Eye (tissue), 1 donor: ENCODE measurements around the gene IL17F.
A peak's percentile ranks its signal among the peaks of the same experiment; 100 is the strongest.
"Not testable (repeated sequence)": the region's sequence is repeated elsewhere in the genome, so short reads cannot be mapped to it uniquely, and the experiment has no call there.

ENCODE experiments used
- DNase-seq: peaks from one replicate; pipeline ENCODE4 v3.0.0-alpha.2; 2015

The IL17F gene

DNA sequence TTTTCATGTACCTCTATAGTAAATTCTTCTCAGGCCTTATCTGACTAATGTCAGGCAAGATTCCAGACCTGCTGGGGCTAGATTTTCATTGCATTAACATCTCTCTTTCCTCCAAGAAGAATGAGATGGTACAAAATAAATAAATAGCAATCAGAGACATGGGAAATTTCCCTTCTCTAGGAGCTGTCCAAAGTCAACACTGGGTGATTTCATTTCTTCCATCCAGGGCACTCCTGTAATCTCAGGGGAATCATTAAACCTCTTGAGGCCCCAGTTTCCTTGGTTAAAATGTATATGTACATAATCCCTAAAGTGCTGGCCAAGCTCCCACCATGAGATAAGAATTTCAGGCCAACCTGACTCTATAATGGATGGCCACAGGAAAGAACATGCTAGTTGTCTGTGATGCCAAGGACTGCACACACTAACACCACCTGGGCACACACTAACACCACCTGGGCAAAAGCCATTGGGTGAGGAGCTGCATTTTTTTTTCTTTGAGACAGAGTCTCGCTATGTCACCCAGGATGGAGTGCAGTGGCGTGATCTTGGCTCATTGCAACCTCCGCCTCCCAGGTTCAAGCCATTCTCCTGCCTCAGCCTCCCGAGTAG, 912 bp downstream of the IL17F start:
- no peak for DNase-seq

DNA sequence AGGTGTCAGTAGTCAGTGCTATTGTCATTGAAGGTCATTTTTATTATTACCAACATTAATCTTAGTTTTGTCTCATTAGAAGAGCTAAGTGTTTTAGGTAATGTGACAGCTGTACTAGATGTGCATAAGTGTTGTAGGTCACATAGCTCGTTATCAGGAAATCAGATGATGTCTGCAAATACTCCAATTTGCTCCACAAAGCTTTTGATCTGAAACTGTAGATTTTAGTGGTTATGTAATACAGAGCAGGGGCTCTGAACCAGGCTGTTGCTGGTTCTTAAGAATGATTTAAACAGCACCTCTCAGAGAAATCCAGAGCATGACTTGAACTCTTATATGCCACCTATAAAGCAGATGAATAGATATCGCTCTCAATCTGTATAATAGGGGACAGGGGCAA, 2.5 kb downstream of the IL17F start:
- no peak for DNase-seq

DNA sequence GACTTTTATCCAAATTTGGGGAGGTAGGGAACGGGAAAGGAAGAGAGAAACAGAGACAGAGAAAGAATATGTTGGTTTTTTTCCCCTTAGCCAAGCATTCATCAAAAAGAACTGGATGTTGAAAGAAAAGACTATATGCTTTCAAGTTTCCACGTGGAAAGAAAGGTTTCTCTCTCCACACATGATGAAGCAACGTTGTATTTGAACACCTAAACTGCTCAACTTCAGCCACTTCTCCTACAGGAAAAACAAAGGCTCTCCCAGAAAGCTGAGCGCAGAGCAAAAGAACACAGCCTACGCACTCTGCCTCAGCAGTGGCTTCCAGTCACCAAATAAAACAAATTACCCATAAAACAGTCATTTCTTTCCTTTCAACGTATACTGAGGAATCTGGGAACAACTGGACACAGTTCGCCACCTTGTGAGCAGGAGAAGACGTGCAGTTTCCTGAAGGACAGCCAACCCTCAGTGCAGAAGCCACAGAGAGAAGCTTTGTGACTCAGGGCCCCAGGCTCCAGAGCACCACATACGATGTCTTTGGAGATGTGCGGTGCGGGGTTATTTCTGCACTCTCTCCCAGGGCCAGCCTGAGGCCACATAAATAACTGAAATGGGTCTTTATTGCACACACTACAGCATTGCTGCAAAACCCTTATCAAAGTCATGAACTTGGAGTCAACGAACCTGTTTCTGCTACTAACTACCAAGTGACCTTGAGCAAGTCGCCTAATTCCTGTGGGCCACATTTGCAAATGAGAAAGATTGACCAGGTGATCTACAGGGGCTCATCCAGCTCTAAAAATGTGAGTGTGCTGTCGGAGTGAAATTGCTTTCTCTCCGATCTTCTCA, 10.1 kb downstream of the IL17F start:
- peak; percentile 41 for DNase-seq

DNA sequence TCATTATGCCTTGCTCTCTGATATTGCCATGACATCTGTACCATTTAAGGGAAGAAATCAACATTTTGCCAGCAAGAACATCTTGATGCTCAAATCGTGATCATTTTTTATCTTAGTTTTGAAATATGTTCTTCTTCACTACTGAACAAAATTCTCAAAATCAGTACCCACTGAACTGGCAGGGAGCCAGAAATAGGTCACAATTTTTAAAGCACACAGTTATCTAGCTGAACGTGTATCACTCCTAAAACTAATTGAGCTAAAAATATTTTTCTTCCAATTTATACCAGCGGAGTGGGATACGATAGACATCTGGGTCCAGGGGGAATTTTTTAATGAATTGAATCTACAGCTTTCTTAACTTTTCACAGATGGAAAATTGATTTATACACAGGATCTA, 11.3 kb downstream of the IL17F start:
- no peak for DNase-seq

DNA sequence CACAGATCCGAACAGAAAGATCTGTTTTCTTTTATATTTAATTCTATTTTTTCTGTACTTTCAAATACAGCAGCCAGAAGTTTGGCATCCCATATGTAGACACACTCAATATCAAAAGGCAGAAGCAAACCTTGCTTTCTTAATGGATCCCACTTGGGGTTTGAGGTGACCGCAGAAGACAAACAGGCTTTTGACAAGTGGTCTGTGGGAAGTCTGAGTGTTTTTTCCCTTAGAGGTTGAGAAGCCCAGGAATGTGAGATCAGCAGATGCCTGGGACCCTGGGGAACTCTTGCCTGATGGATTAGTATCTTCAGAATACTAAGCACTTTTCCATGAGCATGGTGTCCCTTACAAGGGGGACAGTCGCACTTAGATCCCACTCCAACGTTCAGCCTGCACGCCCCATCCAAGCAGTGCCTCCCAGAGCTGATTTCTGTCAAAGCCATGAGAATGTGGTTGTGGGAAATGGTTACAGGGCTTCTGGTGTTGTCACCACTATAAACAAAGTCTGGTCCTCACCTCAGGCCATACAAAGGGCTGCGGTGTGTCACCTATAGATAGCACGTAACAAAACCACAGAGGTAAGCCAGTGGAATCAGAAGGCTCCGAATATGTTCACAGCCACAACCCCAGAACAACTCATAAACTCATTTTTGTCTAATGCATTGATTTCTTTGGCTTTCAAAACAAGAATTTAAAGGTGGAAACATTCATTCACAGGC, 12.7 kb downstream of the IL17F start:
- DNase-seq: peak; percentile 6

DNA sequence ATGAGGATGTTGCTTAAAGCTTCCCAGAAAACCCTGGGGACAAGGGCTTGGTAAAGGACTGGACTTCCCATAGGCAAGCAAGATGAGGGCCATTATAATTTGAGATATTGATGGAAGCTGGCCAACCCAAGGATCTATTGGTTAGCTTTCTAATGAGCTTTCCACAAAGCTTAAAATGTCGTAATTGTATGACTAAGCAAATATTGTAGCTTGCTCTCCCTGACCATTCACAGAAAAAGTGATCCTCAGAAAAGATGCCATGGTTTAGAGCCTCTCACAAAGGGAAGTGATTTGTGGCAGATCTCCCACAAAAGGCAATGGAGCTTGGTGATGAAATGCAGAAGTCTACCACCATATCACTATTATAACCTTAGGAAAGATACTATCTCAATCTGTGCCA, 13.6 kb downstream of the IL17F start:
- no peak for DNase-seq

DNA sequence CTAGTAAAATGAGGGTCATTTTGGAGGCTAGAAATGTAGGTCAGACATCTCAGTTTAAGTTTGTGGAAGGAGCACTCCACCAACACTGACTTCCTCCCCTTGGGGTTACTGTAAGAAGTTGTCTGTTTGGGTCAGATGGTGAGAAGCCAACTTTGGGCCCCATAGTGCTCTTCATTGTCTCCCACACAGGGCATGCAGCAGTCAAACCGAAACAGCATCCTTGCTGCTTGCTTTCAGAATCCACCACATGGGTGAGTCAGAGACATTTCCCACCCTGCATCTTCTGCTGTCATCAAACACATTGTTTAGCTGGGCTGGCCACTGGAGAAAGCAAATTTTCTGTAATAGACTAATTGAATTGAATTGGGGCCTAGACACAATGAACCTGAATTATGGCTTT, 16.8 kb downstream of the IL17F start:
- DNase-seq: no peak

DNA sequence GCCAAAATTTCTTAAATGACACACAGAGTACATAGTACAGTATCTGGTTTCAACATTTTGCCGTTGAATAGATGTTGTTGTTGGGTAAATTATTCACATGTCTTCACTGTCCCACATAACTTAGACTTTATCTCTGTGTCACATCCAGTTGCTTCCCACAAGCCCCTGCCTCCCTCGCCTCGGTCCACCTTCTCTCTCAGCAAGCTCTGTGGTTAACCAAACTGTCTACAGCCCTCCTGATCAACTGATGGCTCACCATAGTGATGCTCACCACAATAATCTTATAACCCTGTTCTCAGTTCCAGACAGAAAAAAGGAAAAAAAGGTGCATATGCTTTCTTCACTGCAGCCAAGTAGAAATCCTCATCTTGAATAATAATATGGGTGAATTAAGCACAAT, 23.0 kb downstream of the IL17F start:
- no peak for DNase-seq

DNA sequence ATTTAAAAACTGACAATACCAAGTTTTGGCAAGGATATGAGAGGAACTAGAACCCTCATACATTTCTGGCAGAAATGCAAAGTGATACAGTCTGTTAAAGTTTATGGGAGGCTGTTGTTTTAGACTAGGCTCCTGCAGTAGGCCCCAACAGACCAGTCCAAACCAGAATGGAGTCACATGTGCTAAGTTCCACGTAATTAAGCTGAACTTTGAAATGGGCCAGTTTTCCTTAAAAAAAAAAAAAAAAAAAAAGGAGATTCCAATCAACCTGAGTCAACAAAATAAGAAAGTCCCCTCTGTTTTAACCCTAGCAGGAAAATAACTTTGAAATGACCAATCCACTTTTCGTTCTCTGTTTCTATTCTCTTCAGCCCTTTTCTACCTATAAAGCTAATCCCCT, 26.5 kb downstream of the IL17F start:
- DNase-seq: no peak

DNA sequence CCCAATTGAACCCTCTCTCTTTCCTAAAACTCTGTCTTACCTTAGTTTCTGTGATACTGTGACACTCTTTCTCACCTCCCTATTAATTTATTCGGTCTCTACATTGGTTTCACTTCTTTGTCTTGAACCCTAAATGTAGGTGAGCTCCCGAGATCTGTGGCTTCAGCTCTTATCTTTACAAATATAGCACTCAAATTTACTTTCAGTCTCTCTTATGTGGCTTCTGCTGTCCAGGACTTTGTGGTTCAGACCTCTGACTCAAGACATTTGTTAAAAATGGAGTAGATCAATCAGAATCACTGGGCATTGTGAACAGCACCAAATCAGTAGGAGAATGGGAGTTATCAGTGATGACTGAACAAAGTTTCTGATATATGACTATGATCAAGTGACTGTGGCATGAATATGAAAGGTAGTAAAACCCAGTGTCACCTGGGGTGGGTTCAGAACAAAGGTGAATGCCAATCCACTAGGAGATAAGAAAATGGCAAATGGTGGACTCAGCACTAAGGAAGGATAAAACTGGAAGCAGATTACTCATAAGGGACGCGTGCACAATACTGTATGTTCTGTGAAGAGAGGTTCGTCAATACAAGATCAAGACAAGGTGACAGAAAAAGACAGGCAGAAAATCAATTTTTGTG, 27.2 kb downstream of the IL17F start:
- no peak for DNase-seq

DNA sequence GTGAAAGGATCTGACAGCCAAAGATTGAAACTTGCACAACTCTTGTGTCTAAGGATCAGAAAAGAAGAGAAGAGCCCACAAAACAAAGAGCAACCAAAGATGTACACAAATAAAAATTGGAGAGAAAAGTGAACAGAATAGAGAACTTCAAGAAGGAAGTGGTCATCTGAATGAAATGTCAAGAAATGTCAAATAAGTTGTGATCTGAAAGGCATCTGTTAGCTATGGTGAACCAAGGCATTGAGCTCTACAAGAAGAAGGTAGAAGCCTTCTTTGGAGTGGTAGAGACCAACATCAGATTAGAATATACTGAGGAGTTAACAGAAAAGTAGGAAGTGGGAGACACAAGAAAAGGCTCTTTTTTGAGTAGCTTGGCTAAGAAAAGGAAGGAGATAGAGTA, 28.5 kb downstream of the IL17F start:
- DNase-seq: no peak

DNA sequence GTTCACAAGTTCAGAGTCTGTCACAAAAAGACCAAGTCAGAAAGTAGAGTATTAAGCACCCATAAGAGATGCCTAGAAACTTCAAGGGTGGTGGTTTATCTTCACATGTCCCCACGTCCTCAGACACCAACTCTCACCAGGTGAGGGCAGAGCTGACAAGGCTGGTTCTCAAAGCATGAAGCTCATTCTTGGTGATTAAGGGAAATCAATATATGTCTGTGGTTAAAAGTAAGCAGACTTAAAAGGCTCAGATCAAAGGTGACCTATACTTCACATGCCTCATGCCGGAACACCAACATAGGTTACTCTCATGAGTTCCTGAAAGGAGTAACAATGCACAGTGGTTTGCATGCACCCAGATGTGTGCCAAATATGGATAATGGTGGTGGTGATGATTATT, 31.2 kb downstream of the IL17F start:
- no peak for DNase-seq

DNA sequence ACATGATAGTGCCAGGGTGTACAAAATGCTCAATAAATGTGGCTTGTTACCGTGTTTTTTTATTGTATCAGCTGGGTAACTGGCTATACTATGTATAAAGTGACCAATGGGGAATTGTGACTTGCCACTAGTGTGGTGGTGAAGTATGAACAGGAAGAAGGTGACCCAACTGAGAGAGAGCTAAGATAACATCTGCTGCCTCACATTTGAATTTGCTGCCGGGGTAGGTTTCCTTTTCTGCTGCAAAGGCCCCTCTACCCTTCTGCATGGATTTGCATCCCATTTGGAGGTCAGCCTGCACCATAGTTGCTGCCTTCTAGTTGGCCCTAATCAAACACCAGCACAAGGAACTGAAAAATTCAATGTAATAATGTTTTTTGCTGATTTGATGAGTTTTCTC, 34.1 kb downstream of the IL17F start:
- no peak for DNase-seq

DNA sequence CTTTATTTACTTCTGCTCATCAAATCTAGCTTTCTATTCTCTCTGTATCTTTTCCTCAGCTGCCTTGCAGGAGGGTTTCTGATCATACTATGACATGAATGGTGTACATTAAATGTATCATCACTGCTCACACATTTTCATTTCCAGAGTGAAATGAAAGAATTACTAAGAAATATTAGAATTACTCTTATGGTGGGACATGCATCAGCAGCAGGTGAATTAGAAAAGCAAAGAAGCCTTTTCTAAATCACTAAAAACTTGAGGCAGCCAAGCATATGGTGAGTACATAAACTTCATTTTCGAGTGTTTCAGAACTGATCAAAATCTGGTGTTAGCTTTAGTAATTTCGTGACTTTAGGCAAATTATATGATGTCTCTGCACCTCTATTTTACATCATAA, 34.5 kb downstream of the IL17F start:
- DNase-seq: no peak

DNA sequence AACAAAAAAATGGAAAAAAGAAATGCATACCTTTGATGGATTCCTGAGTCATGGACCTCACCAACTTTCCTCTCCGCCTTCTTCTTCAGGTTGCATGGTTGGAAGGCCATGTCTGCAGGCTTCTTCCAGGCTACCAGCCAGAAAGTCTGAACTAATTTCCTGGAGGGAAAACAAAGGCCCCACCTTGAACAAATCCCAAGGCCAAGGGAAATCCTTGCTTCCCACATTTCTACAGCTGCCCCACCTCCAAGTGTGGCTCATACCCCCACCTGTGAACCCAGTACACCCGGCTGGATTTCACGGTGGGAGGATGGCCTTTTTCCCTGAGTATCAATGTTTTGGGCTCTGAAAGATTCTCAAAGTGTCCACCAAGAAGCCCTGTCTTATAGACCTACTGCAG, 35.7 kb downstream of the IL17F start:
- no peak for DNase-seq

DNA sequence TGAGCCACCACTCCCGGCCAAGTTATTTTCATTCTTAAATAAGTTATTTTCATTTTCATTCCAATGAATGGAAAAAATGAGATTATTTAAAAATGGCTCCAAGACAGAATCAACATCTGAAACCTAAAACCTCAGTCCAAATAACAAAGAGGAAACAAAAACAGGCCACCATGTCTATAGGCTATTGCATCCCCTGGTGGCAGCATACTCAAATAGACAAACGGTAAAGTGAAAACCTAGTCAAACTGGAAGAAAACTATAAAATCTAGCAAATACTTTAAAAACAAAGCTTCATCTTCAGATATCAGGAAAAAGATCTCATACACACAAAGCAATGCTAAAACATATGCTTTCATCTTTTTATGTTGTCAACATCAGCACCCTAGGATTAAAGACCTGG, 37.2 kb downstream of the IL17F start:
- DNase-seq: no peak

DNA sequence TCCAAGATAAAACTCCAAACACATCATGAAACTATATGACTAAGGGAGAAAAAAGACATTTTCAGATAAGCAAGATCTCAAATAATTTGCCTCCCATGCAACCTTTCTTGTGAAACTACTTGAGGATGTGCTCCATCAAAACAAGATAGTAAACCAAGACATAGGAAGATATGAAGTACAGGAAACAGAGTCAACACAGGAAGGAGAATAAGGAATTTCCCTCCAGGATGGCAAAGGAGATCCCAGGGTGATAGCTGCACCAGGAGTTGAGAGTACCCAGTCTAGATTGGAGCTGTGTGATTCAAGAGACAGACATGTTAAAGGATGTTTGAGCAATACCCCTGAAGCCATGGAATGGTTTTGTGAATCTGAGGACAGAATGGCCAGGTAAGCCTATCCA, 42.8 kb downstream of the IL17F start:
- no peak for DNase-seq

DNA sequence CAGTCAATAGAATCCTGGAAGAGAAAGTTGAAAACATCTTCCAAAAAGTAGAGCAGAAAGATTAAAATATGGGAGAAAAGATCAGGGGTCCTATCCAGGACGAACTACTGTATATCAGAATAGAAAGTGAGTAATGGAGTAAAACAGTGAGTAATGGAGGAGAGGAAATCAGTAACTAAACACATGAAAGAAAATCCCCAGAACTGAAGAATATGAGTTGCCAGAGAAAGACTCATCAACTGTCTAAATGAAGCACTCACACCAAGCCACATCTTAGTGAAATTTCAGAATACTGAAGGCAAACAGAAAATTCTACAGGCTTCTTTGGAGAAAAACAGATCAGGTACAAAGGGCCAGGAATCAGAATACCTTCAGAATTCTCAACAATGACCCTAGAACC, 43.3 kb downstream of the IL17F start:
- no peak for DNase-seq

DNA sequence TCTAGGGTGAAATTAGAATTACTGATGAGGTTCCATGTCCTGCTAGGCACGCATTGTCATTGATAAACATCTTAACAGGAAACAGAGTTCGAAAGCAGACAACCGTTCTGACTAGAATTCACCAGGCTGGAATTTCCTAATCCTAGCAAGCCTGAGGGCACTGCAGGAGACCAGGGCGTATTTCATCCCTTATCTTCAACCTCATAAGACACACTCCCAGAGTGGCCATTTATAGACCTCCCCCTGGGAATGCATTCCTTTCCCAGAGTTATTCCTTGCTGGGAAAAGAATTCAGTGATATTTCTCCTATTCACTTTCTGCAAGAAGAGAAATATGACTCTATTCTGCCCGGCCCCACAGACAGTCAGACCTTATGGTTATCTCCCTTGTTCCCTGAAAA, 44.2 kb downstream of the IL17F start:
- DNase-seq: not testable (repeated sequence)

DNA sequence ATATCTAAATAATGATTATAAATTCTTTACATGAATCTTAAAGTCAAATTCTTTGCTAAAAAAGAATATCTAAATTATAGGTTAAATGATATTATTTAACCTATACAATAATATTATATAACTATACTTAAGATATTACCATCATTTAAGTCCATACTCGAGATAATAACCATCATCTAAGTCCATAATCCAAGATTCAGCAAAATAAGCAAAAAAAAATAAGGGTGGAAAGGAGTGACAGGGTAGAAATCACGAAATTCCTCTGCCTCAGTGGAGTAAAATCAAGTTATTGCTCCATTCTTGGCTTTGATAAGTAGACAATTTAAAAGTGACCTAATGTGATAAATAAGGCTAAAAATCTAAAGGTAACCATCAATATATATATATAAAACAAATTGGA, 48.4 kb downstream of the IL17F start:
- DNase-seq: no peak

DNA sequence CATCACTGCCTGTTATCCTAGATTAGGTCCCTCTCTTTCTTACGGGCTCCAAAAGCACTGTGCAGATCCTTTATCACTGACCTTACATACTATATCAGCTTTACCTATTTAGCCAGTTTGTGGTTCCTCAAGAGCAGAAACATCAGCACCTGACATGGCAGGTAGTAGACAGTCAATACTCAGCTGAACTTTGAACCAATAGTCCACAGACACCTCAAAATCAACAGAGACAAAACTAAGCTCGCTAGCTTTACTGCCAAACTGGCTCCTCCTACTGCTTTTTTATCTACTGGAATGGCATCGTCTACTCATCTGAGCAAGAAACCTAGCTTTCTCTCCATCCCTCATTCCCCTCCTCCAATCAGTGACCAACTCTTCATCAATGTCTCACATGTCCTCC, 52.5 kb downstream of the IL17F start:
- no peak for DNase-seq

DNA sequence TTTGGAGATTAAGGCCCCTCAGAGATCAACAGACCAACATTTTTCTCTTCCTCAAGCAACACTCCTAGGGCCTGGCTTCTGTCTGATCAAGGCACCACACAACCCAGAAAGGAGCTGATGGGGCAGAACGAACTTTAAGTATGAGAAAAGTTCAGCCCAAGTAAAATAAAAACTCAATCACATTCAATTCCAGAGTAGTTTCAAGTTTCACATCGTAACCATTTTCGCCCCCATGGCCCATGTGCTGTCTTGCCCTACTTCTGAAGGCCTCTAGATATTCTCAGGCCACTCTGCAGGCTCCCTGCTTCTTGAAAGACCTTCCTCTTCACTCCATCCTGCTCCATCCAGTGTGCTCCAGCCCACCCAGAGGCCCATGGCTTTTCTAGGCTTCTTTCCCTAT, 53.9 kb downstream of the IL17F start:
- no peak for DNase-seq

DNA sequence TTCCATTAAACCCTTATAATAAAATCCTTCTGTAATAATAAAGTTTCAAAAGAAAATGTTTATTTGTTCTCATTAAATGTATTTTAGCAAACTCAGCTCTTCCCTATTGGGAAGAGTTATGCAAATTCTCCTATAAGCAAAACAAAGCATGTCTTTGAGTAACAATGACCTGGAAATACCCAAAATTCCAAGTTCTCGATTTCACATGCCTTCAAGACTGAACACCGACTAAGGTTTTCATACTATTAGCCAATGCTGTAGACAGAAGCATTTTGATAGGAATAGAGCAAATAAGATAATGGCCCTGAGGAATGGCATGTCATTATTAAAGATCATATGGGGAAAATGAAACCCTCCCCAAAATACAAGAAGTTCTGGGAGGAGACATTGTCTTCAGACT, 54.3 kb downstream of the IL17F start:
- DNase-seq: no peak

DNA sequence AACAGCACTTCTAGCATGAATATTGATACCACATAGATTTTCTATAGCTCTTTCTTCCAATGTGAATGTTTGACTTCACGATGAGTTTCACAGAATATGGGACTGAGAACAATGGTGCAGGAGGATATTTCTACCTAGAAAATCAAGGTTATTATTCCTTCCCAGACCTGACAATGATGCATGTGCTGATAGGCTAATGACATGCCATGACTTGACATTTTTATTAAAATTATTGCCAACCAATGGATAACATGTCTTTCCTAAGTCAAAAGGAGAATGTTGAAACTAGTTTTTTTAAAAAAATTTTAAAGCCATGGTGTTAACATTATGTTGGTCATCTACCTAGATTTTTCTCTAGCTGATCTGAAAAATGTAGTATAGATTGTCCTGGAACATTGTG, 57.2 kb downstream of the IL17F start:
- no peak for DNase-seq
